GM21381 (cell line): ENCODE measurements around the gene LUZP2.

ENCODE experiments used
- ATAC-seq: cut with Tn5 transposase; IDR thresholded peaks from one replicate; pipeline ENCODE4 v1.9.1; 2021; ENCODE audit warnings: mild to moderate bottlenecking, moderate library complexity; ENCODE audit not compliant: unreplicated experiment

LUZP2 gene

GRCh38 chr11:24805671-24806070 is 308.8 kb downstream of the LUZP2 start:
- no peak for ATAC-seq

- no peak for ATAC-seq
Observed at GRCh38 chr11:24808173-24808572, 311.3 kb downstream of the LUZP2 start.

GRCh38 chr11:24819006-24819405 is 322.2 kb downstream of the LUZP2 start:
- ATAC-seq = no peak

- ATAC-seq = no peak
Observed at GRCh38 chr11:24819863-24820434, 323.1 kb downstream of the LUZP2 start.

DNA sequence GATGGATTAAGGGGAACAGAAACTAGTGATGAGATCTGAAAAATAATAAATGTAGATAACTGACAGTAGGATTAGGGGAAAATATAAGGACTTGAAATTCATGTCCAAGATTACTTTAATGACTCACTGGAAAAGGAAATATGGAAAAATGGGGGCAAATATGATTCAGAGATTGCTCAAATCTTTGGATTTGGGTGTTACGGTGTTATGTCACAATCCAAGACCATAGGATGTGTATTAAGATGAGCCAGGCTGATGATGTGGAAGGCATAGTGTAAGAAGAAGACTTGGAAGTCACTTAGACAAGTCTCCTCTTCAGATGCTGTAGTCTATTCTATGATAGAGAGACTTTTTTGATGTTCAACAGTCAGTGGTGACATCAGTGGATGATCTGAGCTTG is 323.7 kb downstream of the LUZP2 start:
- ATAC-seq = no peak

GRCh38 chr11:24828938-24829605 is 332.2 kb downstream of the LUZP2 start:
- no peak for ATAC-seq

DNA sequence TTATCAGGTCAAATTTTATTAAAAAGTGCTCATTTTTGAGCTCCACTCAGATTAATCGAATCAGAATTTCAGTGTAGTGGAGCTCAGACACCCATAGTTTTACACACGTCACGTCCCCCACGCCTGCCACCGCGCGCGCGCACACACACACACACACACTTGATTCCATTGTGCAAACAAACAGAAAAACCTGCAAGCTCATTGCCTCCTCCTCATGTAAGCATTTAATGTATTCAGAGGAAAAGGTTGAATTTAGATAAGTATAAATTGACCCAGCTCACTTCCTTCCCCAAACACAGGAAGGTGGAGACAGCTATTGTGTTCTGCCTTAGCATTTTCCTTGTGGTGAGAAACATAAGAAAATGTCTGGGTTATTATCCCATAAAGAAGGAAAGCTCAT is 336.7 kb downstream of the LUZP2 start:
- ATAC-seq = no peak

DNA sequence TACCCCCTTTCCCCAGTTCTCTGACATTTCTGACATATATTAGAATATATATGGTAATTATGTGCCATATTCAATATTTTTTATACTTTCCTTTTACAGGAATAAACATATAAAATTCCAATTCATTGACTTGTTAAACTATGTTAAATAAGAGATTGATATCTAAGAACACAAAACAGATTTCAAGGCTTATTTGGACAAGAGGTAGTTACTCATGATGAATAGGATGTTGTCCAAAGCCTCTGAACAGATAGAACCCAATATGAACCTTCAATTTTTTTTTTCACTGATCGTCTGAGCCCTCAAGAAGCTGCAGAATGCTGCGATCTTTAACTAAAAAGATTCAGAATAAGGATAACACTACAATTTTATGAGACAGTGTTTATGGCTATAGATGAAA is 340.3 kb downstream of the LUZP2 start:
- ATAC-seq = no peak

DNA sequence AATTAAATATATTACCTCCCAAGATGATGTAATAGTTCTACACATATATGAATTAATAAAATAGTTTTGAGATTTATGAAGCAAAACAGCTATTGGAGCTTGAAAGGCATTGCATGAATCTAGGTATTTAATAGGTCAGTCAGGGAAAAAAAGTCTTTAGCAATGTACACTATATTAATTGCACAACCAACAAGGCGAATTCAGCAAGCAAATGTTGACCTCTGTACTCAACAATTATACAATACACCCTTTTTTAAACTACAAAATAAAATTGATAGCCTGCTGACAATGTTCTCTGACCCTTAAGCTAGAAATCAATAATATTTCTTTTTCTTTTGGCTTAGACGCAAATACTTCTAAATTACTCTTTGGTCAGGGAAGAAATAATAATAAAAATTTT is 345.5 kb downstream of the LUZP2 start:
- ATAC-seq = no peak

DNA sequence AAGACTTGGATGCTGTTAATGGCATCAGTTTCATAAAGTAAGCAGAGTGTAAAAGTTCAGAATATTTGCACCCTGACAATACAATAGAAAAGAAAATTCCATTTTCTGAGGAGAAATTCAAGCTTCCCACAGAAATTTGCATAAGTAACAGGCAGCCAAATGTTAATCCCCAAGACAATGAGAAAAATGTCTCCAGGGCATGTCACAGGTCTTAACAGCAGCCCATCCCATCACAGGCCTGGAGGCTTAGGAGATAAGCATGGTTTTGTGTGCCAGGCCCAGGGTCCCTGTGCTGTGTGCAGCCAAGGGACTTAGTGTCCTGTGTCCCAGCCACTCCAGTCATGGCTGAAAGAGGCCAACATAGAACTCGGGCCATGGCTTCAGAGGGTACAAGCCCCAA is 347.6 kb downstream of the LUZP2 start:
- no peak for ATAC-seq

DNA sequence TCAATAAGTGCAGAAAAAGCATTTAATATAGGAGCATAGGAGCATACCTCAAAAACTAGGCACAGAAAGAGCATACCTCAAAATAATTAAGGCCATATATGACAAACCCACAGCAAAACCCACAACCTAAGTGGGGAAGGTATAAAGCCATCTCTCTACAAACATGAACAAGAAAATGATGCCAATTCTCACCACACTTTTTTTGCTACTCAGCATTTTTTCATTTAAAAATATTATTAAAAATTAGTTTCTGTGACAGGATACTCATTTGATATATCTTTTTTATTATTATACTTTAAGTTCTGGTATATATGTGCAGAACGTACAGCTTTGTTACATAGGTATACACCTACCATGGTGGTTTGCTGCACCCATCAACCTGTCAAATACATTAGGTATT is 352.0 kb downstream of the LUZP2 start:
- ATAC-seq = no peak

DNA sequence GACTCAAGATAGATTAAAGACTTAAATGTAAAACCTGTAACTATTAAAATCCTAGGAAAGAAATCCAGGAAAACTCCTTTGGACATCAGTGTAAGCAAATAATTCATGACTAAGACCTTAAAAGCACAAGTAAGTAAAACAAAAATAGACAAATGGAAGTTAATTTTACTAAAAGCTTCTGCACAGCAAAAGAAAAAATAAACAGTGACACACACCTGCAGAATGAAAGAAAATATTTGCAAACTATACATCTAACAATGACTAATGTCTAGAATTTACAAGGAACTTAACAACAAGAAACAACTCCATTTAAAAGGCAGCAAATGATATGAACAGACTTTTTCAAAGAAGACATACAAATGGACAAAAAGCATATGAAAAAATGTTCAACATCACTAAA is 359.1 kb downstream of the LUZP2 start:
- ATAC-seq = no peak

GRCh38 chr11:24859801-24860300 is 363.0 kb downstream of the LUZP2 start:
- ATAC-seq = no peak

DNA sequence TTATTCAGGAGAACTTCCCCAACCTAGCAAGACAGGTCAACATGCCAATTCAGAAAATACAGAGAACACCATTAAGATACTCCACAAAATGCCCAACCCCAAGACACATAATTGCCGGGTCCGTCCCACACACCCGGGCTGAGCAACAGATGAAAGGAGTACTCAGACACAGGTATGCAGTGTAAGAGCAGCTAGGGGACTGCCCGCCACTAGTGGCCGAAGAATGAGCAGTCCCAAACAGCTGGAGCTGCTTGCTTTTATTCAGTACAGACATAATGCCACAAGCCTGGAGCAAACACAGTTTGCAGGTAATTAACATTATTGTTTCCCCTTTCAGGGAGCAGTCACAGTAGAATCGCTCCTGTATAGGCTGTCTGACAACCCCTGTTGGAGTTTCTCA is 364.6 kb downstream of the LUZP2 start:
- ATAC-seq = no peak

DNA sequence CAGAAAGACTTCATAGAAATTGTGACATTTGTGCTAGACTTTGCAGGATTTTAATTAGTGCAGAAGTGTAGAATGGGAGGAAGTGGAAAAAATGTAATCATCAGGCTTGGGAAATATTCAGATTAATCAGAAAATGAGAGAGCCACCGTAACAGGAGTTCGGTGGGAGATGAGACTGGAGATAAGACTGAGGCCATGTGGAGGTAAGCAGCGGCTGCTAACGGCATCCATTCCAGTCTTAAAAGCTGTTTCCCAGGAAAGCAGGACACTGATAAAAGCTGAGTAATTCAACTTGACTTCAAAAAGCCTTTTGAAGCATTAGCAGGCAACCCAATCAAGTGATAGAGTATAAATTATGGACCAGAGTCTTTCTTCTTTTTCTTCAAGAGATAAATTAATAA is 369.9 kb downstream of the LUZP2 start:
- ATAC-seq = no peak

- no peak for ATAC-seq
Observed at GRCh38 chr11:24870048-24870447, 373.2 kb downstream of the LUZP2 start.

DNA sequence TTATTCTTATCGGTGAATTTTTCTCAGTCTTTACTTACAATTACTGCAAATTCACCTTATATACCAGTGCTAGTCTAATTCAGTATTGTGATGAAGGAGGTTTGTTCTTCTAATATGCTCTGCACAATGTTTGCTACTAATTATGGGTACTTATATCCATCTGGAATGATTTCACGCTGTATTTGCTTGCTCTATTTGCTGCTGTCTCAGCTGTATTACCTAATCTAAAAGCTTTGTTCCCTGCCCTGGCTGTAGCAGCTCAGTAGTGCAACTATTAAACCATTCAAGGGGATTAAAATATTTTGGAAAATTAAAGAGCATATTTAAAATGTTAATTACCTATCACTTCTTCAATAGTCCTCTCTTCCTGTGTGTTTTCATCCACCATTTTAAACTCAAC is 375.3 kb downstream of the LUZP2 start:
- ATAC-seq = no peak

- no peak for ATAC-seq
Observed at GRCh38 chr11:24872651-24873311, 375.9 kb downstream of the LUZP2 start.

GRCh38 chr11:24880962-24881361 is 384.1 kb downstream of the LUZP2 start:
- ATAC-seq = no peak

DNA sequence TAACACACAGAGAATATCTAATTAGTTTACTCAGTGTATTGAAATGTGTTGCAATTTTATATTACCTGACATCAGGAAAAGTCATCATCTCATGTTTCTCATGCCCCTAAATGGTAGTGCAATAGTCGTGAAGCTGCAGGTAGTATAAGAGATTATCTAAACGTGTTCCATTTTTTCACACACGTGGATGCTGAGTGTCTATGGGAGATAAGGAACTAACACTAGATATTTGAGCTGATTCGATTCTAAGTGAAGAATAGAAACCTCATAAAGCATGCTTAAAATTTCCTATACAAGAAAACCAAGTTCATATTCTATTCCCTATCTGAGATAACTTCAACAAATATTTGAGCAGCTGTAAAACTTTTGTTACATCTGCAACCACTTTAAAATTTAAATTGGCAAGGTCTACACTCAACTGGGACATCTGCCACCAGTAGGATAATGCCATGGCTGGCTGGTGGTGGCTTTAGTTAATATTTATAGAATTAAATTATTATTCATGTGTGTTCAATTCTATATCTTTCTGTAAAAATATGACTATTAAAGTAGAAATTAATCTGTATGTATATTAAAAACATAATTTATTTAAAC is 388.8 kb downstream of the LUZP2 start:
- no peak for ATAC-seq

DNA sequence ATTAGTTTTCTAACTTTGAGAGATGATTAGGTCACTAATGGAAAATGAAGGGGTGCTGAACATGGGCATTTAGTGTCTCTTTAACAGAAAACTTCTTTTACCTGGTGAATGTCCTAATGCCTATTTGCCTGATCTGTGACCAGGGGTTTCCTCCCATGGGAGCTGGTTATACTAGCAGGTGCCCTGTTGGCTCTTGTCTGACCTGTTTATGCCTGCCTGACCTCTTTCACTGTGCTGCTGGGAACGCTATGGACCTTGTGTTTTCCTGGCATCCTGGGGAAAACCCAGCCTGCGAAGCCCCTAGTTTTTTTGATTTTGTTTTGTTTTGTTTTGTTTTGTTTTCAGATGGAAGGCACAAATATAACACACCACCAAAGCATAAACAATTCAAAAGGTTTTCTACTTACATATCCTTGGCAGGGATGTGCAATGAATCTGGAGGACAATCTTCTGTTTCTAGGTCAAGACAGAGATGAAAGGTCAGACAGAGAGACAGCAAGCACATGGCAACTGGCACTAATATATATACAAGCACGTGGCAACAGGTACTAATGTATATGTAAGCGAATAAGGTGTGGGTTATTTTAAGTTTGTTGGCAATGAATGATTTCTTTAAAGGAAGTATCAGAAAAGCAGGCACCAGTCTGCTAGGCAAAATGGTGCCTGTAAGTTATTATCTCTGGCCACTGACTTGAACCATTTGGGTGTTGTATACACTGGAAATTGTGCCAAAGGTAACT is 390.2 kb downstream of the LUZP2 start:
- ATAC-seq = no peak
